HEK293 (cell line): Measurements from ENCODE around the gene BCL2L1.

ENCODE experiments used
- CTCF ChIA-PET: fragments of 350-600 bp; formaldehyde crosslinking; extraction: SDS; loops from one replicate; lab custom pipeline; 2021; ENCODE audit warnings: antibody characterized with exemption; lab: Yijun Ruan, JAX
- POLR2A ChIA-PET: fragments of 300-600 bp; formaldehyde crosslinking; extraction: SDS; loops from one replicate; lab custom pipeline; 2020; ENCODE audit warnings: antibody characterized with exemption, inconsistent platforms; lab: Yijun Ruan, JAX
- H3K27ac ChIP-seq: fragments of 200-500 bp; sonication (Bioruptor generic); 2 replicates; pipeline ENCODE4 v1.5.1; 2014; ENCODE audit warnings: low read depth, low read length, control low read depth, inconsistent platforms; ENCODE audit errors: extremely low read depth
- H3K36me3 ChIP-seq, 2 experiments: fragments of 200-500 bp in 1 of 2; sonication (Bioruptor generic) in 1 of 2; 1 replicate in 1 of 2; 2 replicates in 1 of 2; pipeline ENCODE4 v1.5.1; 2014 to 2017; ENCODE audit warnings: inconsistent platforms in 2 of 2, low read length in 2 of 2; ENCODE audit not compliant: control insufficient read depth in 2 of 2, insufficient read depth in 1 of 2
- H3K4me1 ChIP-seq: fragments of 200-500 bp; sonication (Bioruptor generic); 2 replicates; pipeline ENCODE4 v1.5.1; 2014; ENCODE audit warnings: mild to moderate bottlenecking, low read length, inconsistent platforms; ENCODE audit not compliant: control insufficient read depth, insufficient read depth
- H3K4me3 ChIP-seq: 2 replicates; pipeline ENCODE4 v1.5.1; 2011; ENCODE audit warnings: low read depth, mild to moderate bottlenecking, control low read depth, low read length, moderate library complexity
- H3K9me3 ChIP-seq: fragments of 200-500 bp; sonication (Bioruptor generic); 2 replicates; pipeline ENCODE4 v1.5.1; 2014; ENCODE audit warnings: low read depth, low read length, inconsistent platforms; ENCODE audit not compliant: control insufficient read depth, insufficient read depth
- IKZF3 ChIP-seq: fragments of 450-650 bp; IDR thresholded peaks from 2 replicates; pipeline ENCODE4 v1.5.0; 2018; ENCODE audit warnings: missing biosample characterization, mild to moderate bottlenecking, missing genetic modification characterization, moderate library complexity
- KLF16 ChIP-seq: fragments of 450-650 bp; formaldehyde crosslinking; IDR thresholded peaks from 2 replicates; pipeline ENCODE4 v1.5.1; 2017; ENCODE audit warnings: missing biosample characterization, missing genetic modification characterization
- KLF17 ChIP-seq: fragments of 450-650 bp; formaldehyde crosslinking; IDR thresholded peaks from 2 replicates; pipeline ENCODE4 v1.5.1; 2016; ENCODE audit warnings: missing biosample characterization, missing genetic modification characterization
- OVOL3 ChIP-seq: fragments of 450-650 bp; formaldehyde crosslinking; IDR thresholded peaks from 2 replicates; pipeline ENCODE4 v1.5.1; 2016; ENCODE audit warnings: missing biosample characterization, missing genetic modification characterization
- REPIN1 ChIP-seq: fragments of 450-650 bp; formaldehyde crosslinking; IDR thresholded peaks from 2 replicates; pipeline ENCODE4 v1.5.1; 2017; ENCODE audit warnings: missing biosample characterization, missing genetic modification characterization, low read depth
- SP2 ChIP-seq: fragments of 450-650 bp; formaldehyde crosslinking; IDR thresholded peaks from 2 replicates; pipeline ENCODE4 v1.5.1; 2016; ENCODE audit warnings: missing biosample characterization, missing genetic modification characterization
- ZBTB21 ChIP-seq: fragments of 450-650 bp; formaldehyde crosslinking; IDR thresholded peaks from 2 replicates; pipeline ENCODE4 v1.5.1; 2017; ENCODE audit warnings: missing biosample characterization, missing genetic modification characterization
- ZBTB48 ChIP-seq: fragments of 450-650 bp; formaldehyde crosslinking; IDR thresholded peaks from 2 replicates; pipeline ENCODE4 v1.5.1; 2016; ENCODE audit warnings: missing biosample characterization, missing genetic modification characterization
- ZBTB8A ChIP-seq: fragments of 450-650 bp; formaldehyde crosslinking; IDR thresholded peaks from 2 replicates; pipeline ENCODE4 v1.5.1; 2016; ENCODE audit warnings: missing biosample characterization, missing genetic modification characterization
- ZNF112 ChIP-seq: fragments of 450-650 bp; formaldehyde crosslinking; IDR thresholded peaks from 2 replicates; pipeline ENCODE4 v1.5.0; 2017; ENCODE audit warnings: missing biosample characterization, missing genetic modification characterization
- ZNF140 ChIP-seq: fragments of 450-650 bp; formaldehyde crosslinking; IDR thresholded peaks from 2 replicates; pipeline ENCODE4 v1.5.1; 2016; ENCODE audit warnings: missing biosample characterization, missing genetic modification characterization
- ZNF184 ChIP-seq: fragments of 450-650 bp; IDR thresholded peaks from 2 replicates; pipeline ENCODE4 v1.5.1; 2018; ENCODE audit warnings: missing biosample characterization, mild to moderate bottlenecking, missing genetic modification characterization
- ZNF202 ChIP-seq: fragments of 450-650 bp; formaldehyde crosslinking; IDR thresholded peaks from 2 replicates; pipeline ENCODE4 v1.5.1; 2016; ENCODE audit warnings: missing biosample characterization, missing genetic modification characterization, borderline replicate concordance
- ZNF341 ChIP-seq: fragments of 450-650 bp; formaldehyde crosslinking; IDR thresholded peaks from 2 replicates; pipeline ENCODE4; 2016; ENCODE audit warnings: low read depth, missing biosample characterization, missing genetic modification characterization
- ZNF350 ChIP-seq: fragments of 450-650 bp; formaldehyde crosslinking; IDR thresholded peaks from 2 replicates; pipeline ENCODE4 v1.5.0; 2017; ENCODE audit warnings: missing biosample characterization, mild to moderate bottlenecking, missing genetic modification characterization
- ZNF37A ChIP-seq: fragments of 450-650 bp; IDR thresholded peaks from 2 replicates; pipeline ENCODE4 v1.5.1; 2018; ENCODE audit warnings: missing biosample characterization, missing genetic modification characterization
- ZNF670 ChIP-seq: fragments of 450-650 bp; formaldehyde crosslinking; IDR thresholded peaks from 2 replicates; pipeline ENCODE4 v1.5.1; 2016; ENCODE audit warnings: missing biosample characterization, missing genetic modification characterization, low read depth
- ZSCAN4 ChIP-seq: fragments of 450-650 bp; formaldehyde crosslinking; IDR thresholded peaks from 2 replicates; pipeline ENCODE4 v1.5.1; 2017; ENCODE audit warnings: missing biosample characterization, missing genetic modification characterization

The BCL2L1 gene

GRCh38 chr20:31695849-31696804 lies 26.5 kb downstream of the BCL2L1 start:
- Histone ChIP-seq H3K9me3 (no peaks in the 10 kb centered on the region), H3K4me1 (peaks cover 17% of the 10 kb centered on the region), H3K4me3 (no peak overlapping the region), H3K27ac (no peak overlapping the region), H3K36me3 (no peaks in the 10 kb centered on the region; a peak in 1 of 3 replicates)
- ChIA-PET CTCF (interaction anchor here (0.6 to 1.2 kb wide), 7 partner anchors 16 to 249 kb away, joined by 3 to 7 read pairs (median 3); no protein-coding TSS in a partner anchor), POLR2A (interaction anchor here (0.6 to 1.0 kb wide), 2 partner anchors 27 to 403 kb away, joined by 3 to 5 read pairs; no protein-coding TSS in a partner anchor)
- TF ChIP-seq ZNF350 (no peak), ZNF112 (tag by site-specific recombination) (no peak), ZNF341 (tag by site-specific recombination) (no peak), ZNF37A (tag by site-specific recombination) (no peak), ZBTB48 (no peak), ZBTB8A (tag by site-specific recombination) (no peak), ZNF184 (no peak), ZSCAN4 (tag by site-specific recombination) (no peak)

GRCh38 chr20:31694842-31695593 lies 27.6 kb downstream of the BCL2L1 start:
- H3K4me1 ChIP-seq: peaks cover 17% of the 10 kb centered on the region
- no peaks in the 10 kb centered on the region for H3K9me3 ChIP-seq
- no peaks in the 10 kb centered on the region; a peak in 1 of 3 replicates for H3K36me3 ChIP-seq
- no peak overlapping the region for H3K27ac ChIP-seq
- POLR2A ChIA-PET: interaction anchor here (1.0 kb wide), 1 partner anchor 29 kb away, joined by 3 read pairs; no protein-coding TSS in a partner anchor
- no peak for TF ChIP-seq IKZF3
- TF ChIP-seq ZBTB21 (tag by site-specific recombination): no peak
- no peak for TF ChIP-seq SP2 (tag by site-specific recombination)
- no peak for TF ChIP-seq ZNF202 (tag by site-specific recombination)
- no peak for TF ChIP-seq ZNF140 (tag by site-specific recombination)
- no peak for TF ChIP-seq REPIN1 (tag by site-specific recombination)
- no peak for TF ChIP-seq ZNF670 (tag by site-specific recombination)
- TF ChIP-seq KLF16: no peak
- TF ChIP-seq OVOL3 (tag by site-specific recombination): no peak
- no peak for TF ChIP-seq KLF17 (tag by site-specific recombination)
- H3K4me3 ChIP-seq: no peak overlapping the region
- CTCF ChIA-PET: interaction anchor here (1.5 to 3.3 kb wide), 2 partner anchors 28 to 82 kb away, joined by 4 to 23 read pairs; partner anchors contain the start of gene BCL2L1
